Keratinocyte (primary cell): Measurements from ENCODE around the gene COL25A1. TPM values are rescaled to one million over a fixed set of nuclear protein-coding genes. Genes with fewer than 3 reads are reported as not detected.

ENCODE experiments used
- DNase-seq: peaks from one replicate; pipeline ENCODE4 v3.0.0-alpha.2; 2011; ENCODE audit warnings: low read depth, missing footprints, low spot score
- FAIRE-seq: peaks from 2 replicates; lab custom pipeline; 2011; peaks lifted over from hg19 to GRCh38; lab: Jason Lieb, UNC
- H2AFZ ChIP-seq: 2 replicates; pipeline ENCODE4 v1.6.0; 2012; ENCODE audit warnings: low read length, control low read depth, inconsistent platforms; ENCODE audit not compliant: control insufficient read depth
- H3K27ac ChIP-seq: 2 replicates; pipeline ENCODE4 v1.5.1; 2011; ENCODE audit warnings: low read length; ENCODE audit not compliant: control insufficient read depth, insufficient read depth
- H3K27me3 ChIP-seq: 3 replicates; pipeline ENCODE4 v1.6.0; 2011; ENCODE audit warnings: low read length; ENCODE audit not compliant: control insufficient read depth, insufficient read depth; ENCODE audit errors: extremely low read depth
- H3K36me3 ChIP-seq, 2 experiments: 2 replicates in 1 of 2; 3 replicates in 1 of 2; pipeline ENCODE4 v1.5.1; 2011; ENCODE audit warnings: low read length in 2 of 2, mild to moderate bottlenecking in 1 of 2; ENCODE audit not compliant: control insufficient read depth in 2 of 2, insufficient read depth in 2 of 2; ENCODE audit errors: extremely low read depth in 1 of 2
- H3K4me1 ChIP-seq: 3 replicates; pipeline ENCODE4 v1.5.1; 2011; ENCODE audit warnings: low read length; ENCODE audit not compliant: control insufficient read depth, insufficient read depth; ENCODE audit errors: extremely low read depth
- H3K4me2 ChIP-seq: 3 replicates; pipeline ENCODE4 v1.6.0; 2011; ENCODE audit warnings: low read depth, low read length; ENCODE audit not compliant: control insufficient read depth, insufficient read depth; ENCODE audit errors: extremely low read depth
- H3K4me3 ChIP-seq, 3 experiments: fragments of 200-600 bp in 1 of 3; sonication (generic) in 1 of 3; 2 replicates in 2 of 3; 3 replicates in 1 of 3; pipeline ENCODE4 v1.5.1; 2011 to 2016; ENCODE audit warnings: low read length in 3 of 3, mild to moderate bottlenecking in 3 of 3, control low read depth in 2 of 3, inconsistent platforms in 1 of 3, low read depth in 1 of 3, mixed read lengths in 1 of 3, mixed run types in 1 of 3, moderate library complexity in 1 of 3; ENCODE audit not compliant: control insufficient read depth in 2 of 3, insufficient read depth in 2 of 3; ENCODE audit errors: extremely low read depth in 1 of 3
- H3K79me2 ChIP-seq: 2 replicates; pipeline ENCODE4 v1.6.0; 2012; ENCODE audit warnings: low read length; ENCODE audit not compliant: control insufficient read depth, insufficient read depth
- H3K9ac ChIP-seq: 3 replicates; pipeline ENCODE4 v1.6.0; 2011; ENCODE audit warnings: low read length; ENCODE audit not compliant: control insufficient read depth, insufficient read depth; ENCODE audit errors: extremely low read depth
- H3K9me1 ChIP-seq: 3 replicates; pipeline ENCODE4 v1.6.0; 2011; ENCODE audit warnings: low read length; ENCODE audit not compliant: control insufficient read depth, insufficient read depth; ENCODE audit errors: extremely low read depth
- H3K9me3 ChIP-seq: 2 replicates; pipeline ENCODE4 v1.5.1; 2012; ENCODE audit warnings: low read depth, low read length; ENCODE audit not compliant: control insufficient read depth
- H4K20me1 ChIP-seq: 3 replicates; pipeline ENCODE4 v1.6.0; 2011; ENCODE audit warnings: low read length; ENCODE audit not compliant: control insufficient read depth, insufficient read depth; ENCODE audit errors: extremely low read depth
- CTCF ChIP-seq, 3 experiments: IDR thresholded peaks in 1 of 3; conservative IDR thresholded peaks in 1 of 3; optimal IDR thresholded peaks in 1 of 3; 2 replicates in 2 of 3; 3 replicates in 1 of 3; pipeline versions ENCODE3 to v1.5.1; 2011; ENCODE audit warnings: low read length in 3 of 3, mild to moderate bottlenecking in 3 of 3, moderate library complexity in 2 of 3, control low read depth in 1 of 3, inconsistent platforms in 1 of 3; ENCODE audit not compliant: insufficient read depth in 2 of 3; ENCODE audit errors: extremely low read depth in 1 of 3
- EZH2 ChIP-seq: IDR thresholded peaks from one replicate; pipeline ENCODE4 v1.6.1; 2012; ENCODE audit warnings: inconsistent platforms, mild to moderate bottlenecking, low read length, moderate library complexity
- dilution Hi-C: fragments of 300-500 bp; cut with MboI; formaldehyde crosslinking; loops from one replicate; pipeline ENCODE4 v1.7.0; 2020; ENCODE audit warnings: low sequenced_read_pairs; ENCODE audit not compliant: extremely low pct_ligation_motif_present
- polyA plus RNA-seq, 5 experiments: library from polyadenylated mRNA; depleted of rRNA in 3 of 5; stranded (reverse) in 3 of 5; stranded (forward) in 1 of 5; unstranded in 1 of 5; fragments of >200 nt; gene quantifications; 1 replicate in 1 of 5; 2 replicates in 3 of 5; 3 replicates in 1 of 5; pipeline versions ENCODE4 v1.2.1 to v1.2.3, GENCODE V29; 2011 to 2012; ENCODE audit warnings: missing spikeins in 2 of 5, low read depth in 1 of 5, low replicate concordance in 1 of 5

The COL25A1 gene
- polyA plus RNA-seq, 1 donor (not counting 4 experiments of a cell fraction or from before 2014, with no cell fraction given) = not detected

- no peak overlapping the region for H3K4me2 ChIP-seq
- no peak overlapping the region for H3K4me3 ChIP-seq
- peaks cover 3% of the 10 kb centered on the region for H3K4me1 ChIP-seq
- FAIRE-seq (no peak), DNase-seq (no peak)
- dilution Hi-C loops = no loop called here
- no peak for TF ChIP-seq EZH2
- TF ChIP-seq CTCF (optimal IDR thresholded peaks at IDR 0.05 in 1 of 3, IDR thresholded peaks at IDR 0.05 in 1 of 3, conservative IDR thresholded peaks at IDR 0.05 in 1 of 3; ENCODE audit: extremely low read depth in 1 of 3, insufficient read depth in 2 of 3, low read length in 3 of 3) = no peak
- no peaks in the 10 kb centered on the region for H3K27me3 ChIP-seq
- H2AFZ ChIP-seq = no peak overlapping the region
- no peaks in the 10 kb centered on the region for H3K36me3 ChIP-seq
- no peaks in the 10 kb centered on the region for H3K9me1 ChIP-seq
- H3K79me2 ChIP-seq = no peaks in the 10 kb centered on the region
- no peak overlapping the region for H3K9ac ChIP-seq
- H3K27ac ChIP-seq = no peak overlapping the region
- H3K9me3 ChIP-seq = no peaks in the 10 kb centered on the region
- H4K20me1 ChIP-seq = no peaks in the 10 kb centered on the region
Observed at GRCh38 chr4:108839333-108839732, 463.1 kb downstream of the COL25A1 start.

DNA sequence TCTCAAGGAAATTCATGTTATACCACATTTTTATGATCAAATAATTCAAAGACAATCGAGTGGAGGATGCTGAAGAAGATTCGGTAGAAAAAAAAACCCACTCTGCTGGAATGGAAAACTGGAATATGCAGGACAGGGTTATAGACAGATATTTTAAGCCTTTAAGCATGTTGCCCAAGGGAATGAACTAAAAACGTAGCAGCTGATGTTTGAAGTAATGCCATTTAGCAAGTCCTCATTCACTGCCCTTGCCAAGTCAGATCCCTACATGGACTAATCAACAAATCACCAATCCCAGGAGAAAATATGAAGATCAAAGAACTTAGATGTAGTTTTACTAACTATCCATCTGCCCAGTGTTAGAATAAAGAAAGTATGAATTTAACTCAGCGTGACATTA lies 464.0 kb downstream of the COL25A1 start:
- Histone ChIP-seq H3K36me3 (no peaks in the 10 kb centered on the region), H3K9me3 (no peaks in the 10 kb centered on the region)
- peak; percentile 13 for FAIRE-seq

More for the DNA sequence above, 464.0 kb downstream of the COL25A1 start:
- no peak overlapping the region for H3K9ac ChIP-seq
- no peaks in the 10 kb centered on the region for H3K9me1 ChIP-seq
- H3K27me3 ChIP-seq = no peaks in the 10 kb centered on the region
- no peak overlapping the region for H3K4me3 ChIP-seq
- dilution Hi-C loops = no loop called here
- no peak overlapping the region for H3K4me2 ChIP-seq
- H4K20me1 ChIP-seq = no peaks in the 10 kb centered on the region
- peaks cover 9% of the 10 kb centered on the region for H3K4me1 ChIP-seq
- no peak overlapping the region for H3K27ac ChIP-seq
- H2AFZ ChIP-seq = no peak overlapping the region
- DNase-seq = no peak
- TF ChIP-seq EZH2 (no peak), CTCF (optimal IDR thresholded peaks at IDR 0.05 in 1 of 3, IDR thresholded peaks at IDR 0.05 in 1 of 3, conservative IDR thresholded peaks at IDR 0.05 in 1 of 3; ENCODE audit: extremely low read depth in 1 of 3, insufficient read depth in 2 of 3, low read length in 3 of 3) (no peak)
- no peaks in the 10 kb centered on the region for H3K79me2 ChIP-seq
